Nucleus accumbens (tissue), 56 donors: ENCODE data around the gene FBP1.
"Not testable (repeated sequence)": the region's sequence is repeated elsewhere in the genome, so short reads cannot be mapped to it uniquely, and the experiment has no call there.

Source experiments
- DNase-seq, 56 donors: peaks; one replicate each; lab custom pipeline; 2025; lab: John Stamatoyannopoulos, UW

The FBP1 gene

GRCh38 chr9:94586316-94586715 is 53.0 kb downstream of the FBP1 start:
- DNase-seq: no peak

- DNase-seq: no peak
These were observed 54.8 kb downstream of the FBP1 start for GRCh38 chr9:94584555-94584954.

- DNase-seq: no peak
These were observed 57.6 kb downstream of the FBP1 start for GRCh38 chr9:94581728-94582127.

- DNase-seq: no peak
These were observed 61.7 kb downstream of the FBP1 start for GRCh38 chr9:94577571-94577970.

- no peak for DNase-seq
These were observed 62.3 kb downstream of the FBP1 start for GRCh38 chr9:94577036-94577435.

GRCh38 chr9:94576131-94576530 is 63.2 kb downstream of the FBP1 start:
- no peak for DNase-seq

GRCh38 chr9:94568972-94569712 is 70.2 kb downstream of the FBP1 start:
- no peak for DNase-seq

GRCh38 chr9:94568250-94568889 is 70.9 kb downstream of the FBP1 start:
- no peak for DNase-seq

GRCh38 chr9:94567271-94567670 is 72.0 kb downstream of the FBP1 start:
- DNase-seq: no peak

- DNase-seq: no peak
These were observed 72.8 kb downstream of the FBP1 start for GRCh38 chr9:94566550-94566949.

GRCh38 chr9:94564279-94564678 is 75.0 kb downstream of the FBP1 start:
- DNase-seq: not testable (repeated sequence)

- no peak for DNase-seq
These were observed 75.8 kb downstream of the FBP1 start for GRCh38 chr9:94563548-94563947.

- peak in 4 of 56 donors; percentile 5 to 55 (median 20) for DNase-seq
These were observed 79.1 kb downstream of the FBP1 start for GRCh38 chr9:94560237-94560636.

- no peak for DNase-seq
These were observed 81.9 kb downstream of the FBP1 start for GRCh38 chr9:94557376-94557775.

- no peak for DNase-seq
These were observed 84.6 kb downstream of the FBP1 start, which contains the start of gene PCAT7 for GRCh38 chr9:94554439-94555331. Gene PCAT7, plus strand, starts transcription at chr9:94555083.

GRCh38 chr9:94554078-94554438 is 85.3 kb downstream of the FBP1 start:
- DNase-seq: no peak
